HG02623 (cell line): Measurements from ENCODE around the gene LFNG.

Source experiments
- ATAC-seq: cut with Tn5 transposase; IDR thresholded peaks from one replicate; pipeline ENCODE4 v1.9.1; 2021; ENCODE audit warnings: moderate library complexity; ENCODE audit not compliant: unreplicated experiment

LFNG gene

DNA sequence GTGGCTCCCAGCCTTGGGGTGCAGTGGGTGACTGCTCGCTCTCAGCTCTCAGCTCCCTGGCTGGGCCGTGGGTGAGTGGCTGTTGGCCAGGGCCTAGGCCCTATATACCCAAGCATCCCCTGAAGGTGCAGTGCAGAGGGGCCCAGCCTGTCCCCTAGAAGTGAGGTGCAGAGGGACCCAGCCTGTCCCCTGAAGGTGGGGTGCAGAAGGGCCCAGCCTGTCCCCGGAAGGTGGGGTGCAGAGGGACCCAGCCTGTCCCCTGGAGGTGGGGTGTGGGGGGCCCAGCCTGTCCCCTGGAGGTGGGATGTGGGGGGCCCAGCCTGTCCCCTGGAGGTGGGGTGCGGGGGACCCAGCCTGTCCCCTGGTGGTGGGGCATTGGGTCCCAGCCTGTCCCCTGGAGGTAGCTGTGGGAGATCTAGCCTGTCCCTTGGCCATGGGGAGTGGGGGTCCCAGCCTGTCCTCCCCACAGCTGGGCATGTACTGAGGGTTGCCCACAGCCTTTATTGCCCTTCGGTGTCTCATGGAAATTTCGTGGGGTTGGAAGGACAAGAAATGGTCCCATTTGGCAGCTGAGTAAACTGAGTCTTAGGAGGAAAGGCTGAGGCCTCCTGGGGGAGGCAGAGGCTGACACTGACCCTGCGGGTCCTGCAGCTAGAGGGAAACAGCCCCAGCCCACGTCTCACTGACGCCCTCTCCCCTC, 17.5 kb upstream of the LFNG start:
- no peak for ATAC-seq

DNA sequence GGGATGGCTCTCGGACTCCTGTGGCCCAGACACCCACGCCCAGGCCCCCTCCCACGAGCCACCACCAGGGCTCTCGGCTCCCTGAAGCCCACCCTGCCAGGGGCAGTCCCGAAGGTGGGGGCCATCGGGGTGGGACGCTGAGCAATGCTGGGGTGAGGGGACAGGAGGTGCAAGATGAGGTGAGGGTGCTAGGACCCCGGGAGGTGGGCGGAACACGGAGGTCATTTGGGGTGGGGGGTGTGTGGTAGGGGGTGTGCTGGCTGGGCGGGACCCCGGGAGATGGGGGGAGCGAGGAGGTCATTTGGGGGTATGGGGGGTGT, 17.0 kb upstream of the LFNG start:
- no peak for ATAC-seq

DNA sequence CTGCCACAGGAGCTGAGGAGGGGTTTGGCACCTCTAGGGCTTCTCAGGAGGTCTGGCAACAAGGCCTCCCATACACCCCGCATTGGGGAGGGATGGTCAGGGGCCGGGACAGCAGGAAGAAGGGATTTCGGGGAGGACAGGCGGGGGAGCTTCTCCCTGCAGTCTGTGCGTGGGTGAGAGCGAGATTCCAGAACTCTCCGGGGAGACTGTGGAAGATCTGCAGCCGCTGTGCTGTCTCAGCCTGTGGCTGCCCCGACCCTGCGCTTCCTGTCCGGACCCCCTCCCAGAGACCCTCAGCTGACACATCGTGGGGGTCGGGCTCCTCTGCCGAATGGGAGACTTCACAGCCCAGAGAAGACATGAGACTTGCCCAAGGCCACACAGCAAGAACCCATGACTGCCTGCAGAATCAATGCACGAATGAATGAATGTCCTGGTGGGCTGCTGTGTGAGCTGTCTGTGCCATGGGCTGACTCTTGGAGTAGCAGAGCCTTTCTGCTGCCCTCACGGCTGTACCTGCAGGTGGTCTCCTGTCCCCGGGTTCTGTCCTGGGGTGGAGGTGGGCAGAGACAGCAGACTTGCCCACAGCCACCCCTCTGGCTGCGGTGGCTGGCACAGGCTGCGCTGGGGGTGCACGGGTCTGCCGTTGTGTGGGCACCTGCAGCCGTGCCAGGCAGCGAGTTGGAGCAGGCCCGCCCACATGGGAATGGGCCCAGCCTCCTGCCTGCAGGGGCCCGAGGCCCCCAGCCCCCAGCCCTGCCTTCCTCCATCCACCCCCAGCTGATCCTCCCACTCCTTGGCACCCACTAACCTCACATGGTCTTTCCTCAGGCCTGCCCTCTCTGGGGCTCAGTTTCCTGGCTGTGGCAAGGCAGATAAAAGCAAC, 16.3 kb upstream of the LFNG start:
- no peak for ATAC-seq

DNA sequence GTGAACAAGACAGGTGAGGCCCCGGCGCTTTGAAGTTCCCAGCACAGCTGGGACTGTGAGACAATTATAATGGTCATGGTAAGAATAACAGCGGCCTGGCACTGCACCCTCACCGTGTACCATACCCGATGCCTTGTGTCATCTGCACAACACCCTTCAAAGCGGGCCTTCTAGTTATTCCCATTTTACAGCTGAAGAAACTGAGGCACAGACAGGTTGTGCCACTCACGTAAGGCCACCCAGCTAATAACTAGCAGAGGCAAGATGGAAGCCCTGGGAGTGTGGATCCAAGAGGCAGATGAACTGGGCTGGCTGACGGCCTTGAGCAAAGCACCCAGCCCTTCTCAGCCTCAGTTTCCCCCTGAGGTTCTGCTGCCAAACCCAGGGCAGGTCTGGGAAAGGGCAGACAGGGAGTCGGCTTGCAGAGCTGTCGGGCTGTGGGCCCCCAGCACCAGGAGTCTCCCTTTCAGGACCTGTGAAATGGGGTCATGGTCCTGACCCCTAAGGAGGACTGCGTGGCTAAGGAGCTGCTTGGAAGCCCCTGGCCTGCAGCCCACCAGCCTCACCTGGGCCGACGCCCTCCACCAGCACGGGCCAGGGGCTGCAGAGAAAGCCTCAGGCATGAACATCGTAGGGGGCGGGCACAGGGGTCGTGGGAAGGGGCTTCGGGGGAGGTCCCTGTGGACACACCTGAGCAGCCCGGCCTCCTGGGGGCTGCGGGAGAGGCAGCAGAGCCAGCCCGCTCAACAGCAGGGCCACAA, 15.3 kb upstream of the LFNG start:
- ATAC-seq, result no peak

DNA sequence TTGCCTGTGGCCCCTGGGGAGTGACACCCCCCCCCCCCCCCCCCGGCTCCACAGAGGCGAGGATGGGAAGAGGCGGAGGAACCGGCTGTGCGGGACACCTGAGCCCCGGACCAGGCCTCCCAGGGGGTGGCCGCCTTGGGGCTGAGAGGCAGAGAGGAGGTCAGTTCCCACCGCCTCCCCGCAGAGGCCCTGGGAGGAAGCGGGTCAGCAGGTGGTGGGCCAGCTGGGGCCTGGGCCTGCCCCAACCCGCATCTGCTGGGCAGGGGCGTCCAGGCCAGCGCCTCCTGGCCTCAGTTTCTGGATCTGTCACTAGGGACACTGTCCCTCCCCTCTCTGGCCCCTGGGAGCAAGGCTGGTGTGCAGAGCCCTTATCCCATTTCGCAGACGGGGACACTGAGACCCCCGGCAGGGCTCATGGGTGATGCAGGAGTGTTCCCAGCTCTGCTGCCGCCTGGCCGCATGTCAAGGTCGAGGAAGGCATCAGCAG, 14.6 kb upstream of the LFNG start:
- ATAC-seq, result no peak

DNA sequence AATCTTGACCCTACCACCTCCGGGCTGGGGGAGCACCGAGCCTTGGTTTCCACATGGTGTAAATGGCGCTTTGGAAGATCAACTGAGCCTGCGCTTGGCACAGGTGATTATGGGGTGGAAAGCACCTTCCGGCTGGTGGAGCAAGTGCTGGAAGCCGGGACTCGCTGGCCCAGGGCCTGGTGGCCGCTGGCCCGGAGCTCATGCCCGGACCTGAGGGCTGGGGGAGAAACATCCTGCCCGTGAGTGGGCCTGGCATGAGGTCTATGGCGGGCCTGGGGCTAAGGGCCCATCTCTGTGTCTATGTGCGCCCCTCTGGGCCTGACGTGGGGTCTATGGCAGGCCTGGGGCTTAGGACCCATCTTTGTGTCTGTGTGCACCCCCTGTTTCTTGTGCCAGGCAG, 14.2 kb upstream of the LFNG start:
- no peak for ATAC-seq

DNA sequence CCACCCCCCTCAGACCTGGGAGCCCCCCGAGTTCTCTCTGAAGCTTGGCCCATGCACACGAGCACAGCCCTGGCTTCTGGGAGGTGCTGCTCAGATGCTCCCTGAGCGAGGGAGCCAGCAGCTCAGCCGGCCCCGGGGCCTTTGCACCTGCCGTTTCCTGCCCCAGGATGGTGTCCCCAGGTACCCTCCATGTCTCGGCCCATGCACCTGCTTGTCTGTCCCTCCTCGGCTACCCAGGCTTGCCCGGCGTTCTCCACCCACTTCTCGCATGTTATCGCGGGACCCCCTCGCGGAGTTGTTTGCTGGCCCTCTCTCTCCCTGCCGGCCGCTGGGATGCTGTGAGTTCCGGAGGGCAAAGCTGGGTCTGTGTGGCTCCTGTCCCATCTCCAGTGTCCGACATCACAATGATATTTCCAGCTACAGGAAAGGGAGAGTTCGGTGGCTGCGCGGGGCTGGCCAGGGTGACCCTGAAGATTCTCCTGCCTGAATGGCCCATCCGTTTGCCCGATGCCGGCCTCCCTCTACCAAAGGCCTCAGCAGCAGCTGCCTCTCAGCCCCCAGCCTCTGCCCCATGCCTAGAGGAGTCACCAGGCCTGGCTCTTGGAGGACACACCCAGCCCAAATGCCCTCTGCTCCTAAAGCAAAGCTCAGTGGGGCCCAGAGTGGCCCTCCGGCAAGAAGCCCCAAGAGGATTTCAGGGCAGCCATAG, 12.2 kb upstream of the LFNG start:
- ATAC-seq, result no peak

DNA sequence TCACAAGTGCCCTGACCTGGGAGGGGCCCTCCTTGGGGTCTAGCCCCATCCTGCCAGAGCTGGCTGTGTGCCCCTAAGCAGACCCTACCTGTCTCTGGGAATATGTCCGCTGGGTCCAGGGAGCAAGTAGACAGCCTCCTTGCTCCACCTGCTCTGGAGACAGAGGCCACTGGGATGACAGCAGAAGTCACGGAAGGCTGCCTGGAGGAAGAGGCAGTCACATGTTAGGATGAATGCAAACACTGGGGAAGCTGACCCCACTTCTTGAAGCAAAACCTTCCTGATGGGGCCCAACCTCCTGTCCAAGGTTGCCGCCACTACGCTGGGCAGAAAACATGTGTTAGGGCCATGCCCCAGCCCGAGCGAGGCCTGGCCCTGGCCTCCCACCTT, 11.7 kb upstream of the LFNG start:
- ATAC-seq, result no peak

DNA sequence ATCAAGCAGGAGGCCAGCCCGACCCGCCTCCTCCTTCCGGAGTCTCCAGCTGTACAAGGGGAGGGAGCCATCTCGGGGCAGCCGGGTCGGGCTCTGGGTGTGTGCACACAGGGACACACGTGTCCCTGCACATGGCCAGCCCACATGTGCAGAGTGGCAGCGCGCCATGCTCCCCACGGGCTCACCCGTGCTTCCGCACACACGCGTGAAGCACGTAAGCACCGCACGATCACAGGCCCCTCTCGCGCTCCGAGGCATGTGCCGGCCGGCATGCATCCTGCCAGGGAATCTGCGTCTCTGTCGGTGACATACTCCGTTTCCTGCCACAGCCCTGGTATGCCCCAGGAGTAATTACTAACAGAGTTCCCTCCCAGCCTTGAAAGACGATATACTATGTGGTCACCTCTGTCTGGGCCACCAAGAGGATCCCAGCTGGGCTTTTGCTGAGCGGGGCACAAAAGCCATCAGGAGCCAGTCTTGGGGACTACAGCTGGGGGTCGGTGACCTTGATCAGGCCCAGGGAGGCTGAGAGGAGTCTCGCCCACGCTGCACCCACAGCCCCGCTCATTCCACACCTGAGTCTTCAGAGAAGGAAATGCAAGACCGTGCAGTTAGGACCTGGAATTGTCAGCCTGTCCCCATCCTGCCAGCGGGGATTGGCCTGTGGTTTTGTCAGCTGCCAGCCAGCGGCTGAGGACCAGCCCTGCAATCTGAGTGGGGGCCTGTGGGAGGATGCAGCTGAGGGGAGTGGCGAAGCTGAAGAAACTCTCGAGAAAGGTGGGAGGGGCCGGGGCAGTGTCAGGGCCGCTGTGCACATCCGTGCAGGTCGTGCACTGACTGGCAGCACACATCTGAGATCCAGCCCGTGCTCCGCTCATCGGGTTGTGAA, 11.0 kb upstream of the LFNG start:
- ATAC-seq, result no peak

DNA sequence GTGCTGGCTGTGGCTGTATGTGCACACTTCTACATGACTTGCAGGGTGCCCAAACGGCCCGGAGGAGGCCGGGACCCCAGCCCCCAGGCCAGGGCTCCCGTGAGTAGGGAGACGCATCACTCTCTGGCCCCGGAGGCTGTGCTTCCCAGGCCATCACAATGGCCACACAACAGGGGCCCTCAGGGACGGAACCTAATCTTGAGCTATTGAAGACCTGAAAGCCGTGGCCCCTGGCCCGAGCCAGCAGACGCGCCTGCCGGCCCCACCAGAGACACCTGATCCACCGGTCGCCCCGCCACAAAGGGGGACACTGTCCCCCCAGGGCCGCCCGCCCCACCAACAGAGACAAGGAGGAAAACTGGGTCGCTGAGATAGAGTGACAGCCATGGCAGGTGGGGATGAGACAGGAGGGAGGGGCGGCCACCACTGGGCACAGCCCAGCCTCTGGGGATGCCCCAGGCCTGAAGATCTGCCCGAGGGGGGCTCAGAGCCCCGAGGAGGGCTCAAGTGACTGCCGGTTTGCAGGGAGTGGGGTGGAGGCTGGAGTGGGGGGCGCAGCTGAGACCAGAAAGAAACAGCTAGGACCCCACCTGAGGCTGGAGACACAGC, 10.2 kb upstream of the LFNG start:
- no peak for ATAC-seq

DNA sequence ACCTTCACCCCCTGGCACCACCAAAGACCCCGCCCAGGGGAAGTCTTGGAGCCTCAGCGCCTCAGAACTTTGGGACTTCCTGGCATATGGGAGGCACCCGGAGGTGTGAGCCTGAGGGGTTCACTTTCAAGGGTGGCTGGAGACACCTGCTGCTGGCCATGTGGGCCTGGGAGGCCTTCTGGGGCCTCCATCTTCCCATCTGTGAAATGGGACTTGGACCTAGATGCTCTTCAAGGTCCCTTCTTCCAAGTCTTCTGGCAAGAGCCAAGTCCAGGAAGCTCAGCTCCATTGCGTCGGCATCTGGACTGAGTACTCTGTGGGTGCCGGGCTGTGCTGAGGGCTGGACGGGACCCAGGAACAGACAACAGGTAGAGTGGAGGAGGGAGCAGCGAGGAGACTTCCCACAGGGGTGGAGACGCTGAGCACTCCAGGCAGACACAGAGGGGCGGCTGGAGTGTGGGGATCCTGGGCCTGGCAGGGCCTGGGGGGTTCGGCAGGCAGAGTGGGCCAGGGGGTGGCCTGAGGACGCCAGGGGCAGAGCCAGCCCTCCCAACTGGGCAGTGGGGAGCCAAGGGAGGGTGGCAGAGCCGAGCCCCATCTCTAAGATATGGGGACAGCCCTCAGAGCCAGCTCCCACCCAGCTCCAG, 9.3 kb upstream of the LFNG start:
- ATAC-seq, result no peak

DNA sequence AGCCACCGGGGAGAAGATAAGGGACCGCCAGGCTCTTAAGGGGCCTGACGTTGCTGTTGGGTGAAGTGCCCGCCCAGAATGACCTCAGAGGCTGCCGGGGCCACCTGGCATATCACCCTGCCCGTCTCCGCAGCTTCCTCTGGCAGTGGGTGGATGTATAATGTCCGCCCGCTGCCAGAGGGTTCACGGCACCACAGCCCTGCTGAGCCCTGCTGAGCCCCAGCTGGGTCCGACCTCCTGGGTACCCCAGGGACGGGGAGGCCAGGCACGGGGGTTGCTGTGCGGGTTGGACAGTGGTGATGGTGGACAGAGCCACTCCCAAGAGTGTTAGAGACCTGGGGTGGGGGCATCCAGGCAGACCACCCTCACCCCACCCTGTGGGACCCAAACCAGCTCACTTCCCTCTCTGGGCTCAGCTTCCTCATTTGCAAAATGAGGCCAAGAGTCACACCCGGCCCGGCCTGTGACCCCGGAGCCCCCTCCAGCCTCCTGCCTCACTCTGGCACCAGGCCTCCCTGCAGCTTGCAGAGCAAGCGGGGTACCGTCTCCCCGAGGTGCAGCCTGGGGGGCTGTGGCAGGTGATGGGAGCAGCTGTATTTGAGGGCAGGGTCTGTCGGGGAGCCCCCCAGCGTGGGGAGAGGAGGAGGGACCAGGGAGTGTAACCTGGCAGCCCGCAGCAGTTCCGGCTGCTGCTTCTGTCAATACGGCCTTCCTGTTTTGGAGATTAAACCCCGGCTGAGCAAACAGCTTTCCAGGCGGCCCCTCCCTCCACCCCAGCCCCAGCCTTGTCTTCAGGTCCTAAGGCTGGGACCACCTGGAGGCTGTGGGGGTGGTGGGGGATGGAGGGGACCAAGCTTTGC, 8.4 kb upstream of the LFNG start:
- no peak for ATAC-seq

DNA sequence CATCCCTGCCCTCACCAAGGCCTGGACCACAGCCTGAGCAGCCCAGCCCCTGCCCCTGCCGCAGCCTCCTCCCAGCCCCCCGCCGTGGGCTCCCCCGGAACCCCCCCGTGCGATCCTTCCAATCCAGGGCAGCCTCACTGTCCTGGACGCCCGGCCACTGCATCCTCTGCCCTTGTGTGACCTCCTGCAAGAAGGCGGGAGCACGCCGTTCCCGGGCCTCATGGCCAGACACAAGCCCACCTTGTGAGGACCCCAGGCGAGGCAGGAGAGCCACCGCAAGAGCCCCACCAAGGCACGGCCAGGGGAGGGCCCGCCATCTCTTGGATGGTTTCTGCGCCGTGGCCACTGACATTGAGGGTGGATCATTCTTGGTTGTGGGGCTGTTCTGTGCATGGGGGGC, 7.8 kb upstream of the LFNG start:
- no peak for ATAC-seq

DNA sequence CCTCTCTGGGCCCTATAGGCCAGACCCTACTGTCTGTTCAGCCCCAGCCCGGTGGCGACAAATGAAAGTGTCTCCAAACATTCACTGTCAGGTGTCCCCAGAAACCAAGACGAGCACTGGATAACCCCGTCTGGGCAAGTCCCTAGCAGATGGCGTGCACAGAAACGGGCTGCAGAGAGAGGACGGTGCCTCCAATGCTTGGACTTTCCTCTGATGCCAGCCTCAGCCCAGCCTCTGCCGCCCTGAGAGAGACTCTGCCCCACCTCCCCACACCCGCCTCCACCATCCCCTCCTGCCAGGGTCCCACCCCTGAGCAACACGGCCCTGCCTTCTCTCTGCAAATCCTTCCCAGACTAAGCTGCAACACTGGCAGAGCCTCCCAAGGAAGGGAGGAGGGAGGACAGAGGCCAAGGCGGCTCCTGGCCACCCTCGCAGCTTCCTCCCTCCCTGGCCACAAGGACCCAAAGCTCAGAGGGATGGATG, 7.4 kb upstream of the LFNG start:
- no peak for ATAC-seq

DNA sequence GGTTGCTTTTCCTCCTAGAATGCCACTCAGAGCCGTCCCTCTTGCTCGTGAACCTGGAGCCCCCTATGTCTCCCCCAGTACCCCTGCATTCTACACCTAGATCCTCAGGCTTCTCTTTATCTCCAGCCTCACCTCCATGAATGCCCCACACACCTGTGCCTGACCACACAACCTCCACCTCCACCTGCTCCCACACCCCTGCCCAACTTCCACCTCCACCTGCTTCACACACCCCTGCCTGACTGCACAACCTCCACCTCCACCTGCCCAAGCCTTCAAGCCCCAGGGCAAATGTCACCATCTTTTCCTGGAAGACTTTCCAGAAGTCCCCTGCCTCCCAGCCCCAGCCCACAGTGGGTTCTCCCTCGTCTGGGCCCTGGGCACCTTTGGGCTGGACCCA, 6.9 kb upstream of the LFNG start:
- ATAC-seq, result no peak

DNA sequence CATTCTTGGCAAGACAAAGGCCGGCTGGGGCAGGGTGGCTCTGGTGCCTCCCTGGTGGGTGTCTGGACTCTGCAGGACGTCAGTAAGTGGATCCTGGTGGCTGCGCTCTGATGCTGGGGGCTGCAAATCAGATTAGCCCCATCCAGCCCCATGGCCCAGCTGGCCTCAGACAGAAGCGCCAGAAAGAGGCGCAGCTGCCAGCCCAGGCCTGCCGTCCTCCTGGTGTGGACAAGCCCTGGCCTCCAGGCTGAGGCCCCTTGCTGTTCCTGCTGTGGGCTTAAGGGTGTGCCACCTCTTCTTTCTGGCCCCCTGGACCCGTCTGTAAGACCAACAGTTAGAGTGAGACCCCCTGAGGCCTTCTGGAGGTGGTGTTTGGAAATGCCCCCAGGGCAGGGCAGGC, 5.9 kb upstream of the LFNG start:
- no peak for ATAC-seq

DNA sequence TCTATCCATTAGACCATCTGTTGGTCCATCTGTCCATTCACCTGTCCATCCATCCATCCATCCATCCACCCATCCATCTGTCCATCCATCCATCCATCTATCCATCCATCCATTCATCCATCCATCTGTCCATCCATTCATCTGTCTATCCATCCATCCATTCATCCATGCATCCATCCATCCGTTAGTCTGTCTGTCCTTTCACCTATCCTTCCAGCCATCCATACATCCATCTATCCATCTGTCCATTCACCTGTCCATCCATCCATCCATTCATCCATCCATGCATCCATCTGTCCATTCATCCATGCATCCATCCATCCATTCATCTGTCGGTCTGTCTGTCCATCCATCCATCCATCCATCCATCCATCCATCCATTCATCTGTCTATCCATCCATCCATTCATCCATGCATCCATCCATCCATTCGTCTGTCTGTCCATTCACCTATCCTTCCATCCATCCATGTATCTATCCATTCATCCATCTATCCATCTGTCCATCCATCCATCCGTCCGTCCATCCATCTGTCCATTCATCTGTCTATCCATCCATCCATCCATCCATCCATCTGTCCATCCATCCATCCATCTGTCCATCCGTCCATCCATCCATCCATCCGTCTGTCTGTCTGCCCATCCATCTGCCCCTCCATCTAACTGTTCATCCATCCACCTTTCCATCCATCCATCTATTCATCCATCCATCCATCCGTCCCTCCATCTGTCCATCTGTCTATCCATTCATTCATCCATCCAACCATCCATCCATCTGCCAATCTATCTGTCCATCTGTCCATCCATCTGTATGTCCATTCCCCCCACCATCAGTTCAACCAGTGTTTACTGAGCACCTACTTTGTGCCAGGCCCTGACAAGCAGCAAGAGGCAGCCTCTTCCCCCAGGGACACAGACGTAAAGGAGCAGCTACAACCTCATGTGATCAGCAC, 4.8 kb upstream of the LFNG start:
- ATAC-seq, result no peak
